Vagina (tissue), 2 donors: Measurements from ENCODE around the gene PTPRN. TPM values are rescaled to one million over a fixed set of nuclear protein-coding genes. Genes with fewer than 3 reads are reported as not detected.
A peak's percentile ranks its signal among the peaks of the same experiment; 100 is the strongest.

Experiments
- DNase-seq, 2 donors: peaks; one replicate each; pipeline ENCODE4 v3.0.0-alpha.2; 2017; ENCODE audit errors: extremely low spot score in 2 of 2
- H3K27ac ChIP-seq: fragments of 200-600 bp; sonication (generic); one replicate; pipeline ENCODE4 v1.5.1; 2019
- H3K27me3 ChIP-seq: fragments of 200-600 bp; sonication (generic); one replicate; pipeline ENCODE4 v1.5.1; 2019
- H3K36me3 ChIP-seq, 2 donors: fragments of 200-600 bp; sonication (generic); one replicate each; pipeline ENCODE4 v1.5.1; 2017 to 2019
- H3K4me1 ChIP-seq: fragments of 200-600 bp; sonication (generic); one replicate; pipeline ENCODE4 v1.5.1; 2019
- H3K4me3 ChIP-seq, 2 donors: fragments of 200-600 bp; sonication (generic); 1 replicate in 1 of 2; 2 replicates in 1 of 2; pipeline ENCODE4 v1.5.1; 2016 to 2019
- H3K9me3 ChIP-seq: fragments of 200-600 bp; sonication (generic); one replicate; pipeline ENCODE4 v1.5.1; 2019
- POLR2A ChIP-seq, 2 donors: fragments of 450-650 bp; IDR thresholded peaks; one replicate each; pipeline ENCODE4 v1.6.1; 2017; ENCODE audit warnings: antibody characterized with exemption in 2 of 2, mild to moderate bottlenecking in 2 of 2, moderate library complexity in 2 of 2
- POLR2AphosphoS5 ChIP-seq, 2 donors: sonication (generic); formaldehyde crosslinking; IDR thresholded peaks; one replicate each; pipeline ENCODE4 v1.9.0; 2017; ENCODE audit warnings: antibody characterized with exemption in 2 of 2, mild to moderate bottlenecking in 2 of 2, low read depth in 1 of 2; ENCODE audit not compliant: insufficient read depth in 1 of 2
- intact Hi-C: fragments of 100-400 bp; cut with DNase I; formaldehyde crosslinking; loops from one replicate; pipeline ENCODE4 v1.15.1; 2023
- total RNA-seq: library from RNA; depleted of rRNA; stranded (reverse); fragments of >200 nt; gene quantifications from one replicate; pipeline ENCODE4 v1.2.3, GENCODE V29; 2016
- TF ChIP-seq, protein P1 (sequence below), 3 experiments: fragments of 450-650 bp in 2 of 3; fragments of 200-600 bp in 1 of 3; sonication (generic) in 1 of 3; IDR thresholded peaks; one replicate each; pipeline ENCODE4 v1.5.1; 2017 to 2019; ENCODE audit warnings: antibody characterized with exemption in 3 of 3, mild to moderate bottlenecking in 2 of 3, moderate library complexity in 2 of 3

Gene PTPRN
- total RNA-seq, 1 donor from 2014 or later, result 7.6 TPM

DNA sequence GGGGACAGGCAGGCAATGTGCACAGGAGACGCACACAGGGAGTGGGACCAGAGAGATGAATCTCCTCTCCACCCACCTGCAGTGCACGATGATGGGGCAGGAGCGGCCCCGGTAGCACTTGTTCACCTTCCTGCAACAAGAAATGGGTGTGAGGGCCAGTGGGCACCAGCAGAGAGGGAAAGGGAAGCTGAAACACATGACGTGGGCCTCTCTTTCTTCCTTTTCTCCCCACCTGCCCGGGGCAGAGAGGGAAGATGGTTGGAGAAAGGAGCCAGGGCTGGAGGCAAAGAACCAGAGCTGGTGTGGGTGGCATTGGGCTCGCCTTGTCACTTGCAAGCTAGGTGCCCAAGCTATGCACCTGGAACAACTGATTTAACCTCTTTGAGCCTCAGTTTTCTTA lies 17.8 kb downstream of the PTPRN start:
- no peaks in the 10 kb centered on the region for H3K9me3 ChIP-seq
- peaks cover 26% of the 10 kb centered on the region for H3K4me1 ChIP-seq
- no peaks in the 10 kb centered on the region for H3K27me3 ChIP-seq
- no peak for DNase-seq
- no peak overlapping the region for H3K27ac ChIP-seq
- no peaks in the 10 kb centered on the region for H3K36me3 ChIP-seq
- intact Hi-C loops, result no loop called here
- TF ChIP-seq POLR2AphosphoS5 (IDR thresholded peaks at IDR 0.05; ENCODE audit: insufficient read depth in 1 of 2, low read depth in 1 of 2) (no peak), POLR2A (IDR thresholded peaks at IDR 0.05) (no peak)
- TF ChIP-seq, protein P1, sequence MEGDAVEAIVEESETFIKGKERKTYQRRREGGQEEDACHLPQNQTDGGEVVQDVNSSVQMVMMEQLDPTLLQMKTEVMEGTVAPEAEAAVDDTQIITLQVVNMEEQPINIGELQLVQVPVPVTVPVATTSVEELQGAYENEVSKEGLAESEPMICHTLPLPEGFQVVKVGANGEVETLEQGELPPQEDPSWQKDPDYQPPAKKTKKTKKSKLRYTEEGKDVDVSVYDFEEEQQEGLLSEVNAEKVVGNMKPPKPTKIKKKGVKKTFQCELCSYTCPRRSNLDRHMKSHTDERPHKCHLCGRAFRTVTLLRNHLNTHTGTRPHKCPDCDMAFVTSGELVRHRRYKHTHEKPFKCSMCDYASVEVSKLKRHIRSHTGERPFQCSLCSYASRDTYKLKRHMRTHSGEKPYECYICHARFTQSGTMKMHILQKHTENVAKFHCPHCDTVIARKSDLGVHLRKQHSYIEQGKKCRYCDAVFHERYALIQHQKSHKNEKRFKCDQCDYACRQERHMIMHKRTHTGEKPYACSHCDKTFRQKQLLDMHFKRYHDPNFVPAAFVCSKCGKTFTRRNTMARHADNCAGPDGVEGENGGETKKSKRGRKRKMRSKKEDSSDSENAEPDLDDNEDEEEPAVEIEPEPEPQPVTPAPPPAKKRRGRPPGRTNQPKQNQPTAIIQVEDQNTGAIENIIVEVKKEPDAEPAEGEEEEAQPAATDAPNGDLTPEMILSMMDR (IDR thresholded peaks at IDR 0.05), result no peak
- no peak overlapping the region for H3K4me3 ChIP-seq

DNA sequence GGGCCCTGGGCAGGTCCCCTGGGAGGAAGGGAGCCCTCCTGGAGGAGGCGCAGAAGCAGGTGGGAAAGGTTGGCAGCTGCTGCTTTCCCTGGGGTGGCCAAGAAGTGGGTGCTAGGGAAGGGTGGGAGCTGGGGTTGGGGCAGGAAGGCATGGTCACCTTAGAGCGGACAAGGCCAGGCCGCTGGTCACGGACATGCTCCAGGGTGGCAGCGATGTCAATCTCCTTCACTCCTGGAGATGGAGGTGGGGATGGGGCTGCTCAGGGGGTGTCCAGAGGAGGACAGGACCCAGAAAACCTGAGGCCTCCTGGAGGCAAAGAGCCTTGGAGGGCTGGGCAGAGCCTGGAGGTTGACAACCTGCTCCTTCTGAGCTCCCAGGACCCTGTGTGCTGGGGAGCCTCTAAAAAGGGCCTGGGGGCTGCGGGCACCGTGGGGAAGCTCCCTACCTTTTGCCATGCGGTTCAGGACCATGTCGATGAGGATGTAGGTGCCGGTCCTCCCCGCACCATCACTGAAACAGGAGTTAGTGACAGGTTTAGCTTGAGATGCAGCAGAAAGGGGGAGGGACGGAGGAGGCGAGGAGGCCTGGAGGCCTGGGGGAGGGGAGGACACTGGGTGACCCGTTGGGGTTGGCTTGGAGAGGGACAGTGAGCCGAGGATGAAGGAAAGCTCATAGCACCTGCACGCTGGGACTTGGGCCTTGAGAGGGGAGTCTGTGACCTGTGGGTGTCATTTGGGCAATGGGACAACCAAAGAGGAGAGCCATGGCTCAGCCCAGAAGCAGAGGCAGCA lies 18.6 kb downstream of the PTPRN start:
- Histone ChIP-seq H3K27ac (peak overlapping the region; percentile 85), H3K4me1 (peaks cover 35% of the 10 kb centered on the region), H3K36me3 (no peaks in the 10 kb centered on the region), H3K4me3 (no peak overlapping the region), H3K9me3 (no peaks in the 10 kb centered on the region), H3K27me3 (no peaks in the 10 kb centered on the region)
- TF ChIP-seq POLR2AphosphoS5 (IDR thresholded peaks at IDR 0.05; ENCODE audit: insufficient read depth in 1 of 2, low read depth in 1 of 2) (no peak), POLR2A (IDR thresholded peaks at IDR 0.05) (no peak)
- TF ChIP-seq, protein P1 (IDR thresholded peaks at IDR 0.05), result no peak
- no peak for DNase-seq
- intact Hi-C loops, result no loop called here

DNA sequence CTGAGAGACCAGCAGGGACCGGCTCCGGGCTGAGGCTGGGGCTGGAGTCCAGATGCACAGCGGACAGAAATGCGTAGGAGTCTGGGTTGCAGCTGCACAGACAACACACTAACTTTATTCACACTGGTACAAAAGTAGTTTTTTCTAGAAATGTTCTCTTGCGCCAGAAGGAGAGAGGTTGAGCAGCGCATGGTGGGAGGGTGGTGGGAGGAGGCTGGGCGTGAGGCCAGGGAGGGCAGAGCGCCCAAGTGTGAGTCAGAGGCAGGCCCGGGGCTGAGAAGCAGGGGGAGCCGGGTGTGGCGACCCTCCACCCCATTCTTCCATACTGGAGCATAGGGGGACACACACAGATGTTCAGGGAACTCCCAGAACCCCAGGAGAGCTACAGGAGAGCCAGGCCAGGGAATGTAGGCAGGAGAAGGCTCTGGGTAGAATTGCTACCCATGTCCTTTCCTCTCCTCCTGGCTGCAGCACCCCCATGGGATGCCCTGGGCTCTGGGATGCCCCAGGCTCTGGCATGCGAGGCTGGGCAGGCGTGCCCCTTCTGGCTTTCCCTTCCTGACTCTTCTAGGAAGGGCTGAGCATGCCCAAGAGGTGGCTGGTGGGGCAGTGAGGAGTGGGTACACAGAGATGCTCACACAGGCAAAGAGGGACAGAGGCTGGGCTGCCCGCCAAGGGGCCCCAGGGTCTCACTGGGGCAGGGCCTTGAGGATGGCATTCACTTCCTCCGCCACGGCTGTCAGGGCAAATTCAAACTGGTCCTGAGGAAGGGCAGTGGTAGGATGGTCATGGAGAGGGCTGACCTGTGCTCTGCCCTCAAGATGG lies 19.5 kb downstream of the PTPRN start:
- intact Hi-C loops, result no loop called here
- H3K4me3 ChIP-seq, result no peak overlapping the region
- peaks cover 43% of the 10 kb centered on the region for H3K4me1 ChIP-seq
- H3K9me3 ChIP-seq, result no peaks in the 10 kb centered on the region
- H3K36me3 ChIP-seq, result peaks cover 0 to 5% of the 10 kb centered on the region in 2 donors
- peak overlapping the region; percentile 85 for H3K27ac ChIP-seq
- TF ChIP-seq, protein P1 (IDR thresholded peaks at IDR 0.05), result no peak
- TF ChIP-seq POLR2A (IDR thresholded peaks at IDR 0.05), result peak in 1 of 2 donors; percentile 14
- TF ChIP-seq POLR2AphosphoS5 (IDR thresholded peaks at IDR 0.05; ENCODE audit: insufficient read depth in 1 of 2, low read depth in 1 of 2), result peak; percentile 91 to 92
- DNase-seq, result no peak
- no peaks in the 10 kb centered on the region for H3K27me3 ChIP-seq

DNA sequence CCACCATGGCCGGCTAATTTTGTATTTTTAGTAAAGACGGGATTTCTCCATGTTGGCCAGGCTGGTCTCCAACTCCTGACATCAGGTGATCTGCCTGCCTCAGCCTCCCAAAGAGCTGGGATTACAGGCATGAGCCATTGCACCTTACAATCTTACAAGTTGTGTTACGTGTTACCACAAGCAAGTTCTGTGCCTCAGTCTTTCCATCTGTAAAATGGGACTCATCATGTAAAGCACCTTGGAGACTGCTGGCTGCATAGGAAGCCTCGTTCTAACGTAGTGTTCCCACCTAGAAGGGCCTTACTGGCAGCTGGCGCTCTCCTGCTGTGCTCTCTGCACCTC lies 20.0 kb downstream of the PTPRN start:
- H3K4me3 ChIP-seq, result no peak overlapping the region
- H3K9me3 ChIP-seq, result no peaks in the 10 kb centered on the region
- no peak for TF ChIP-seq POLR2AphosphoS5 (IDR thresholded peaks at IDR 0.05; ENCODE audit: insufficient read depth in 1 of 2, low read depth in 1 of 2)
- no peak for TF ChIP-seq POLR2A (IDR thresholded peaks at IDR 0.05)
- TF ChIP-seq, protein P1 (IDR thresholded peaks at IDR 0.05), result no peak
- peaks cover 0 to 11% of the 10 kb centered on the region in 2 donors for H3K36me3 ChIP-seq
- peak overlapping the region; percentile 85 for H3K27ac ChIP-seq
- H3K4me1 ChIP-seq, result peaks cover 48% of the 10 kb centered on the region
- no peak for DNase-seq
- no peaks in the 10 kb centered on the region for H3K27me3 ChIP-seq
- intact Hi-C loops, result no loop called here
